GM21447 (cell line): ENCODE data around the gene PXDN.

Experiments used
- ATAC-seq: cut with Tn5 transposase; IDR thresholded peaks from one replicate; pipeline ENCODE4 v1.9.1; 2021; ENCODE audit not compliant: unreplicated experiment

The PXDN gene

DNA sequence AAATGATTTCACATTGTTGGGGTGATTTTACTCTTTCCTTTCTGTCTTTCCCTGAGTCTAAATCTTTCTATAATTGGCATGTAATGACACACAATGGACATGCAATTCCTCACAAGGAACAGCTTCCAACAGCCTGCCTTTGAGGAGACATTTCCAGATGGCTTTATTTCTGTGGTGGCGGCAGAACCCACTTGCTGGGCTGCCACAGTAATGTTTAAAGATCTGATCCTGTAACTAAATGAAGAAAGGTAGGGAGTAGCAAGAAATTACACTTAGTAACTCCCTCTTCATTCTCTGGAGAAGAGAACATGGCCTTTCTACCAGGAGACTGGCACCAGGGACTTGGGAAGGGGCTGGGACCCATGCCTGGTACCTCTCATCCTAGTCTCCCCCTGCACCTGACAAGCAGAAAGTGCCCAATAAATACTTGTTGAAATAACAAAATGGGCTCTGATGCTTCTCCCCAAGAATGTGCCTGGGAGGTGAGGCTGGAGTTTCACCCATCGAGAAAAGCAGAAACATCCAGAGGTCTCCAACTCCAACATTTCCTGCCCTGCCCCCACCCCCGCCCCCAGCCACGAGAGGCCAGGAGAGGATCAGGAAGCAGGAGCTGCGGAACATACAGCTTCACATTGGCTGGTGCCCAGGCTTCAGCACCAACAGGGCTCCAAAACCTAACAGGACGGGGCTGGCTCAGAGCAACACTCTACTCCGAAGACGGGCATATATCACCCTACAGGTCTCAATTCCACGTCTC is 92.1 kb downstream of the PXDN start:
- ATAC-seq: no peak

DNA sequence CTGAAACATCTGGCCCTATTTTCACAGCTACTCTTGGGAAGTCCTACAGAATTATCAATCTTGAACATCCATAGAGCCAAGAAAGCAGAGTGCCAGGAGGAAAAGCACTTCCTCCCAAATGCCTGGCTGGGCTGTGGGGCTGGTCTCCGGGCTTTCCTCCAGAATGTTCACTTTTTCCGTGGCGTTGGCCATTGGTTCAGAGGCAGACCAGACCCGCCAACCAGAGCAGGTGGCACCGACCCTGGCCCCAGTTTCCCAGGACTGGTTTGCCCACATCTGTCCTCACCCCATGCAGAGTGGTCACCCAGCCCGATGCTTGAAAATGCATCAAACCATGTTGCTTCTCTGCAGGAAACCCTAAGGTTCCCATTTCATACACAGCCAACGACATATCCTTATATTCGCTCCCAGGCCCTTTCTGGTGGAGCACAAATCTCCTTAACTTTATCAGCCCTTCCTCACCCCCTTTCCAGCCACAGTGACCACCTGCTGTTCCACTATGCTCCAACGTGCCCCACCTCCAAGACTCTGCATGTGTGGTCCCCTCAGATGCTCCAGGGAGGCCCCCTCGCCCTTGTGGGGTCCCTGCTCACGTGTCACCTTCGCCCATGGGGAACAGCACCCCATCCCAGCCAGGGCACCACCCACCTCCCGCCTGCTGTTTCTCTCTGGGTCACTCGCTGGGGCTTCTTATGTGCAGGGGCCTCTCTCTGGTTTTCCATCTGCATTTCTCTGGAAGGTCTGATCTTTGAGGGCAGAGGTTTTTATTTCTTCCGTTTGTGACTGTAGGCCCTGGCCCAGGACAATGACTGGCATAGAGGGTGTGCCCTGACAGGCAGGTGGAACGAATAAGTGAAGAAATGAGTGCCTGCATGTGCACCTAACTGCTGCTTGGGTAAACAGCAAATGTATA is 92.9 kb downstream of the PXDN start:
- ATAC-seq: no peak

DNA sequence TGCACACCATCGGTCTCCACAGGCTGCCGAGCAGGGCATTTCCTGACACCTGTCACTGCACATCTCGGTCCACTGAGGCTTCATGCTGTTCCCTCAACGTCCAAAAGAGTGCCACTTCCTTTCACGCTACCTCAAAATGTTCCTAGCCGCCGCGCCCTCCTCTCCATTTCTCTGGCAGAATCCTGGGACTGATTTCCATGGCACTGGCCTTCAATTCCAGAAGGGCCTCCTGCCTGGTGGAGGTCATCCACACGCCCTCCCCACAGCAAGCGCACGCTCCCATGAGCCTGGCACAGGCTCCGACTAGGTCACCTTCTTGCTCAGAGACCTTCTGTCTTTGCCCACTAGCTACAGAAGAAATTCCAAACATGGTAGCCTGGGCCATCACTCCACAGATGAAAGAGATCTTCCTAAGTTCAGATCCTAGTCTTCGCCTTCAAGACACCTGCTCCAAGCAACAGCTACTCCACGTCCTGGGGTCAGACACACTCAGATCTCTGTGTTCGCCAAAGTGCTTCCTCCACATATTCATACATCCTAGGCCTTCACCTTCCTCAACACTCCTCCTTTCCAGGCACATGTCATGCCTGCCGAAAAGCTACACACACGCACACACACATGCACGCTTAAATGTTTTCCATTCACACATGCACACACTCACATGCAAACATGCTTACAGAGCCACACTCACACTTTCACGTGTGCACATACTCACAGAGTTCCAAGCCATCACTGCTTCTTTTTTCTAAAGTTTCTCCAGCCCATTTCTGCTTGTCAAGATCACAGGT is 94.0 kb downstream of the PXDN start:
- no peak for ATAC-seq

DNA sequence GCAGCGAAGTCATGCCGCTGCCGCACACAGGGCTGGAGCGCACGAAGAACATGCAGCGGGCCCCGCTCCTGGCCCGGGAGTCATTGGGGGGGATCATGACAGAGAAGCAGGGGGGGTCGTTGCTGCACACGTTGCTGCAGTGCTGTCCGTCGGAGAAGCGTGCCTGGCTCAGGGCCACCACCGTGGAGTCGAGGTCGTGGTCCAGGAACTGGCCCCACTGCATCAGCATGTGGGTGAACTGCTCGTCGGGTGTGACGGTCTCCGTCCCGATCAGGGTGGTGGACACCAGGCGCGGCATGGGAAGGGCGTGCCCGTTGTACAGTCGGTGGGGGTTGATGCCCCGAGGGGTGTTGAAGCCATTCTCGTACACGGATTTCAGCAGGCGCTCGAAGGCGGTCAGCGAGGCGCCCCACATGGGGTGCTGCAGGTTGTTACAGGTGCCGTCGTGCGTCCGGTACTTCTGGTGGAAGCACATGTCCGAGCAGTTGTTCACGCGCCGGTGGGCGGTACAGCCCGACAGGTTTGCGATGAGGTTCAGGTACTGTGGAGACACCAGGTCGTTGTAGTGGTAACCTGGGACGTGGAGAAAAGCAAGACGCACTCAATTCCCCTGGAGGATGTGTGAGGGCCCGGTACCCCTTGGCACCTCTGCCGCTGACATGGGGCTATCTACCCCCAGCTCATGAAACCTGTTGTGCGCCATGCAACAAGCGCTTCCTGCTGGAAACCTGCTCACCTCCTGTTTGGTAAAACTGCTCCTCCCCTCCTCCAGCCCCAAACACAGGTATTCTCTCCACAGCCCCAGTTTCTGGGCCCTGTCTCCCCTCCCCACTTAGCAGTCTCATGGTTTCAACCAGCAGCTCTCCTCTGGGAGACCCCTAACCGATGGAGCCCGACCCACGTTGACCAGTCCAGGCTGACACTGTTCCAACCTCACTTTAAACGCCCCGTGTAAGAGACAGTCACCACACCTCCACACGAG is 94.9 kb downstream of the PXDN start:
- ATAC-seq: no peak

GRCh38 chr2:1648241-1649102 is 95.8 kb downstream of the PXDN start:
- no peak for ATAC-seq

GRCh38 chr2:1647417-1648240 is 96.7 kb downstream of the PXDN start:
- no peak for ATAC-seq

GRCh38 chr2:1645761-1646476 is 98.4 kb downstream of the PXDN start:
- ATAC-seq: no peak

- ATAC-seq: no peak
Observed at GRCh38 chr2:1644427-1644826, 99.9 kb downstream of the PXDN start.

GRCh38 chr2:1642993-1643619 is 101.2 kb downstream of the PXDN start:
- ATAC-seq: no peak

DNA sequence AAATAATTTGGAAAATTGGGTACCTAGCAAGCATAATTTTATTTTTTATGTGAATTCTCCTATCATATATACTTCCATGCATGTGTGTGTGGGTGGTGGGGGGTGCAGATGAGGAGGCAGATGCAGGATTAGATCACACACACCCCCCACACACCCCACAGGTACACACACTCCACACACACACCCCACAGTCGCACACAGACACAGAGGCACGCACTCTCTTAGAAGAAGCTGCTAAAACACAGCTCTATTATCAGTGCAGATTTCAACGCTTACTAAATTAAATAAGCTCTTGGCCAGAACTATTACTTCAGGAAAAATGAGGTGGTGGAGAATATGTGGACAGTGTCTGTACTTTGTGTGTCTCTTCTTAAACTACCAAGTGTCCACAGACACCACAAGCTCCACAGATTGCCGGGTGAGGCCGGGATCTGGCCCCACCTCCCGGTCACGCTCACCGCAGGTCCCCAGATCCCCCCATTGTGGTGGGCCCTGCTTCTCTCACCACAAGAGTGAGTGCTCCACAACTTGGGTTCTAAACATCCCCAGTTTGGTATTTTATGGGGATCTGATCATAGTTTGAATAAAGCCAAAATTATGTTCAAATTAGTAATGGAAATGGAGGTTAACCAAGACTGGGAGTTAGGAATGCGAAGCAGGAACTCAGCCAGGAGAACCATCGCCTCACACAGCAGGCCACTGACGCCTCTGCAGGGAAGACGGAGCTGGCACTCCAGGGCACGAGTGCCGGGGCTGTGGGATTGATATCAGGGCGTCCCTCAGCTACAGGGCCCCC is 102.1 kb downstream of the PXDN start:
- ATAC-seq: no peak

DNA sequence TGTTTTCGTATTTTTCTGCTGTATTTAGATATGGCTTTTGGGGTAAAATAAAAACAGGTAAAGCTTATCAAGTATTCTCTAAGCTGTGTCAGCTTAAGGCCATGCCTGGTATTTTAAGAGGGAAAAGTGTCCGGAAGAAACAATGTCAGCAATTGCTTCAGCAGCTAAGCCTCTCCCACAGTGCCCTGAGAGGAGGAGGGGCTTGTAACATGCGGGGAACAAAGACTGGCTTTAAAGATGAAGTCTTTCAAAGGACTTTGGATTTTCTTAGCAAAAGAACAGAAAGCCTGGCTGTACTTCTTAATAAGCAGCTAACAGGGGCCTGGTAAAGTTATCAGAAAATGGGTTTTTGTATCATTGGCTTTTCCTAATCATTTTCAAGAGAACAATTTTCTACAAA is 102.8 kb downstream of the PXDN start:
- no peak for ATAC-seq

GRCh38 chr2:1640301-1641135 is 103.8 kb downstream of the PXDN start:
- ATAC-seq: no peak

GRCh38 chr2:1639086-1639858 is 105.0 kb downstream of the PXDN start:
- no peak for ATAC-seq

DNA sequence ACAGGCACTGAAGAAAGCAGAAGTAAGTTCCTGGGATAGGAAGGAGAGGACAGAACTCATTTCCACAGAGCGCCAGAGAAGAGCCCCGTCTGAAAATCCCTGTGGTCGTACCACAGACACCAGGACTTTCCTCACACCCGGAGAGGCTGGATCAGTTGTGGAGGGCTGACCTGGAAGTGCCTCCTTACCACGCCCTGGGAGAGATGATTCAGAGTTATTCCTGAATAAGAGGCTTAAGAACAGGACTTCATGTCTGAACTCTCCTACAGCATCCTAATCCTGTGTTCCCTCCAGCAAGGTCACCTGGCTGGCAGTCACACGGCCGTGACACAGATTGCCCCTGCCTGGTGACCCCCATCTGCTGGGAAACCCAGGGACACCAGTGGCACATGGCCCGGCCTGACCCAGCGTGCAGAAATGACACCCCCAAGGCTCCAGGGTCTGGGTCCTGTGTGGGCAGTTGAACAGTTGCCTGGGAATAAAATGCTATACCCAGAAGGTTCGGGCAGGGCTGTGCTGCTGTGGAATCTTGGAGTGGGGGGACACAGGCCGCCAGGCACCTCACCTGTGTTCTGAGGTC is 105.9 kb downstream of the PXDN start:
- ATAC-seq: no peak
